Urinary bladder (tissue), 4 donors: ENCODE data around the gene GPRIN1. TPM values are rescaled to one million over a fixed set of nuclear protein-coding genes. Genes with fewer than 3 reads are reported as not detected.

Experiments
- DNase-seq: peaks from one replicate; pipeline ENCODE4 v3.0.0-alpha.2; 2015; ENCODE audit errors: extremely low spot score
- H3K27ac ChIP-seq: one replicate; pipeline ENCODE4 v1.5.1; 2013; ENCODE audit warnings: low read depth, mild to moderate bottlenecking, moderate library complexity
- H3K36me3 ChIP-seq: one replicate; pipeline ENCODE4 v1.6.1; 2013; ENCODE audit warnings: mild to moderate bottlenecking, moderate library complexity; ENCODE audit not compliant: insufficient read depth
- H3K4me1 ChIP-seq: one replicate; pipeline ENCODE4 v1.6.1; 2013; ENCODE audit warnings: mild to moderate bottlenecking, moderate library complexity; ENCODE audit not compliant: insufficient read depth
- H3K4me3 ChIP-seq: one replicate; pipeline ENCODE4 v1.5.1; 2013; ENCODE audit warnings: low read depth, low read length
- WGBS: extraction: QIAGEN DNeasy Blood & Tissue Kit; methylation state at CpG from one replicate; pipeline ENCODE4 v1.1.7; 2013; 5-methylcytosine and 5-hydroxymethylcytosine counted together
- polyA plus RNA-seq: library from polyadenylated mRNA; stranded (reverse); fragments of 200-250 nt; gene quantifications from one replicate; pipeline ENCODE4 v1.2.3, GENCODE V29; 2013
- total RNA-seq: library from RNA; depleted of rRNA; stranded (reverse); fragments of >200 nt; gene quantifications from one replicate; pipeline ENCODE4 v1.2.3, GENCODE V29; 2014
- donor health status: healthy with polysubstance abuse.
- donor health status: healthy.

GPRIN1 gene
- 1.3 TPM for total RNA-seq
- polyA plus RNA-seq: 0.42 TPM

DNA sequence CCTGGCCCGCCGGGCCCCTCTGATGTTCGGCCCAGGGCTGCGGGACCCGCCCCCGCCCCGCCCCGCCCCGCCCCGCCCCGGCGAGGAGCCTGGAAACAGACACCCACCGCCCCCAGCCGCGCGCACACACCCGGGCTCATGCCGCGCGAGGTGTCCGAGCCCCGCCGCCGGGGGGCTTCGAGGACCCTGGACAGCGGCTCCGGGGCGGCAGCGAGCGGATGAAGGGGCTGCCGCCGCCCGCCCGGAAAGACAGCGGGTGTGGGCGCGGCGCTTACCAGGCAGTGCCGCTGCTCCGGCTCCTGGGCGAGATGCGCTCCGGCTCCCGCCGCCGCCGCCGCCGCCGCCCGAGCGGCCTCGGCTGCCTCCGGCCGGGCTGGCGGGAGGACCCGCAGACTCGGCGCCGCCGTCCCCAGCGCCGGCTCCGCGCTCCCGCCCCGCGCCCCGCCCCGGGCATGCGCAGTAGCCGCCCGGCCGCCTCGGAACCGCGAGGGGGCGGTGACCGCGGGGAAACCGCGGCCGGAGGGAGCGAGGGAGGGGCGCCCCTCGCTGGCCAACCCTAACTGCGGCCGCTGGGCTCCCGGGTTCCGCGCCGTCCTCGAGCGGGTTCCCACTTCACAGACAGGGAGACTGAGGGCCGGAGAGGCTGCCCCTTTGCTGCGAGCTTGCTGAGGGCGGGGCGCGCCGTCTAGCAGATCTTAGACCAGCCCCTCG, at the start of gene GPRIN1:
Gene GPRIN1, minus strand, starts transcription at position 433 of the 711 bp plus-strand sequence. CDS start 10,322 bp downstream, outside the sequence.
- H3K36me3 ChIP-seq: no peaks in the 10 kb centered on the region
- WGBS: under 1% methylated on average over 101 of the region's 101 CpGs
- no peak for DNase-seq
- H3K4me1 ChIP-seq: peaks cover 3% of the 10 kb centered on the region
- H3K4me3 ChIP-seq: peak within 1 kb of the TSS; percentile 67
- no peak within 1 kb of the TSS for H3K27ac ChIP-seq

- no peak overlapping the region for H3K27ac ChIP-seq
- no peak overlapping the region for H3K4me3 ChIP-seq
- H3K4me1 ChIP-seq: no peaks in the 10 kb centered on the region
- no peaks in the 10 kb centered on the region for H3K36me3 ChIP-seq
- WGBS: 85% methylated on average over 7 of the region's 7 CpGs
- no peak for DNase-seq
These were observed 49.5 kb upstream of the GPRIN1 start for GRCh38 chr5:176659512-176659839.

GRCh38 chr5:176658817-176659511, 49.0 kb upstream of the GPRIN1 start:
- H3K4me1 ChIP-seq: no peaks in the 10 kb centered on the region
- no peak overlapping the region for H3K4me3 ChIP-seq
- 75% methylated on average over 11 of the region's 11 CpGs for WGBS
- DNase-seq: no peak
- no peak overlapping the region for H3K27ac ChIP-seq
- no peaks in the 10 kb centered on the region for H3K36me3 ChIP-seq

- Histone ChIP-seq H3K4me1 (no peaks in the 10 kb centered on the region), H3K27ac (no peak overlapping the region), H3K4me3 (no peak overlapping the region), H3K36me3 (no peaks in the 10 kb centered on the region)
- DNase-seq: no peak
- WGBS: 48% methylated on average over 14 of the region's 14 CpGs
These were observed 48.1 kb upstream of the GPRIN1 start for GRCh38 chr5:176658007-176658599.

- no peak for DNase-seq
- Histone ChIP-seq H3K4me3 (no peak overlapping the region), H3K27ac (no peak overlapping the region), H3K36me3 (no peaks in the 10 kb centered on the region), H3K4me1 (no peaks in the 10 kb centered on the region)
- 88% methylated on average over 13 of the region's 13 CpGs for WGBS
These were observed 46.6 kb upstream of the GPRIN1 start for GRCh38 chr5:176656467-176656990.

DNA sequence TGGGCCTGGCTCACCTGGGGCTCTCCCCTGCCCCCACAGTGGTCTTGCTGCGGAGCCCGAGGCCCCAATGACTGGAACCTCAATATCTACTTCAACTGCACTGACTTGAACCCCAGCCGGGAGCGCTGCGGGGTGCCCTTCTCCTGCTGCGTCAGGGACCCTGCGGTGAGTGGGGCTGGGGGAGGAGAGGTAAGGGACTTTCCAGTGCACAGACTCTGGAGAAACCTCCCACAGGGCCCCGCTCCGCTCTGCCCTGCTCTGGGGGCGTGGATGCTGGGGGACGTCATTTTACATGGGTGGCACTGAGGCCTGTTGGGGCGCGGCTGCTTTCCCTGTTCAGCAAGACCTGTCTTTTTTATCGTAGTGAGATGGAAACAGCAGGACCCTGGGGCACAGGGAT, 44.9 kb upstream of the GPRIN1 start:
- Histone ChIP-seq H3K4me1 (no peaks in the 10 kb centered on the region), H3K36me3 (no peaks in the 10 kb centered on the region), H3K27ac (no peak overlapping the region), H3K4me3 (no peak overlapping the region)
- 92% methylated on average over 14 of the region's 14 CpGs for WGBS
- DNase-seq: no peak

- Histone ChIP-seq H3K4me1 (no peaks in the 10 kb centered on the region), H3K36me3 (no peaks in the 10 kb centered on the region), H3K4me3 (no peak overlapping the region), H3K27ac (no peak overlapping the region)
- no peak for DNase-seq
- WGBS: 79% methylated on average over 18 of the region's 18 CpGs
These were observed 43.7 kb upstream of the GPRIN1 start for GRCh38 chr5:176653401-176654385.

DNA sequence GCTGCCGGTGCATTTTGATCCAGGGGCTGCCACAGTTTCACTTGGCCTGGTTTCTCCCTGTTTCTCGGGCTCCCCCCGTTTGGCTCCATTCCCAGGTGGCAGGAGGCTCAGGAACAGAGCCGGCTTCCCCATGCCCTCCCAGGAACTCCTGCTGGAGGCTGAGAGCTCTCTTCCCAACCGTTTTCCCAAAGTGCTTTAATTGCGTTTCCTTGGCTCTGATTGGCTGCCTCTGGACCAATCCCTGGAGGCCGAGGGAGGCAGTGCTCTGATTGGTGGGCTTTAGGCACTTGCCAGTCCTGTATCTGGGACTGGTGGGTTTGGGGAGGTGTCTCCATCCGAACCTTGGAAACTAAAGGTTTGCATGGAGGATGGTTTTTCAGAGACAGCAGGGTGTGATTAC, 42.2 kb upstream of the GPRIN1 start:
- H3K36me3 ChIP-seq: no peaks in the 10 kb centered on the region
- DNase-seq: no peak
- no peak overlapping the region for H3K4me3 ChIP-seq
- WGBS: 68% methylated on average over 8 of the region's 8 CpGs
- H3K4me1 ChIP-seq: no peaks in the 10 kb centered on the region
- H3K27ac ChIP-seq: no peak overlapping the region

- DNase-seq: no peak
- Histone ChIP-seq H3K4me1 (no peaks in the 10 kb centered on the region), H3K36me3 (no peaks in the 10 kb centered on the region), H3K4me3 (no peak overlapping the region), H3K27ac (no peak overlapping the region)
- 89% methylated on average over 17 of the region's 17 CpGs for WGBS
These were observed 41.6 kb upstream of the GPRIN1 start for GRCh38 chr5:176651472-176651980.

- H3K36me3 ChIP-seq: no peaks in the 10 kb centered on the region
- H3K4me3 ChIP-seq: no peak overlapping the region
- DNase-seq: no peak
- 72% methylated on average over 8 of the region's 8 CpGs for WGBS
- H3K27ac ChIP-seq: no peak overlapping the region
- H3K4me1 ChIP-seq: no peaks in the 10 kb centered on the region
These were observed 40.5 kb upstream of the GPRIN1 start for GRCh38 chr5:176650354-176650884.

GRCh38 chr5:176648474-176649194, 38.7 kb upstream of the GPRIN1 start:
- Histone ChIP-seq H3K27ac (no peak overlapping the region), H3K4me1 (no peaks in the 10 kb centered on the region), H3K4me3 (peak overlapping the region; percentile 72), H3K36me3 (no peaks in the 10 kb centered on the region)
- no peak for DNase-seq
- WGBS: 72% methylated on average over 15 of the region's 15 CpGs

GRCh38 chr5:176647843-176648473, 38.0 kb upstream of the GPRIN1 start:
- H3K27ac ChIP-seq: no peak overlapping the region
- peak; percentile 23 for DNase-seq
- WGBS: 9% methylated on average over 20 of the region's 20 CpGs
- H3K36me3 ChIP-seq: no peaks in the 10 kb centered on the region
- no peaks in the 10 kb centered on the region for H3K4me1 ChIP-seq
- peak overlapping the region; percentile 72 for H3K4me3 ChIP-seq
